ENCODE results near the gene TNFSF15.

GRCh38 chr9:114779352-114779845 lies 26.4 kb downstream of the TNFSF15 start:
- TF ChIP-seq EZH2 (IDR thresholded peaks at IDR 0.05; ENCODE audit: low read depth), result no peak
- no peak for TF ChIP-seq CTCF (conservative IDR thresholded peaks at IDR 0.05)

All from PC-9 (cell line).